GM18951 (cell line): ENCODE results near the gene IFNG.

Source experiments
- POLR2A ChIP-seq: IDR thresholded peaks from 4 replicates; pipeline ENCODE4 v1.6.1; 2011; ENCODE audit warnings: mild to moderate bottlenecking; ENCODE audit not compliant: insufficient read length, insufficient read depth; ENCODE audit errors: extremely low read depth
- in situ Hi-C: fragments of 300-500 bp; cut with MboI; formaldehyde crosslinking; loops from one replicate; pipeline ENCODE4 v1.12.0; 2022; ENCODE audit warnings: low sequenced_read_pairs, mixed read lengths, inconsistent platforms; ENCODE audit not compliant: unreplicated experiment

IFNG gene

GRCh38 chr12:68148261-68148951 is 11.1 kb downstream of the IFNG start:
- no peak for TF ChIP-seq POLR2A
- in situ Hi-C loops: no loop called here

DNA sequence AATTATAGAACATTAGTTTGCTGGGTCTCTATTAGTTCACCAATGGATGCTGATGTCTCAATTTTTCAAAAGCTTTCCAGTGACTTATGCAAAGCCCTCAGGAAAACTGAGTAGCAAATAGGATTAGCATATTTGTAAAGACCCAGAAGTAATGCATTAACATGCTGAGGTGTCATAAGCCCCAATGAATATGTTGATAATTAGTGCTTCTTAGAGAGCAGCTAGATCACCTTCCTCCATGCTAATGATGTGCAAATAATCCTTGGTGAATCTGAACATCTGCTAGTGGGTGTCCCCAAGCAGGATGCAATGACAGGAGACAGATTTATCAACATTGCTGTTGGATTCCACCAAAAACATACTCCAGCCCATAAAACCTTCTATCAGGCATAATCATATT is 19.0 kb downstream of the IFNG start:
- TF ChIP-seq POLR2A: no peak
- in situ Hi-C loops: no loop called here

DNA sequence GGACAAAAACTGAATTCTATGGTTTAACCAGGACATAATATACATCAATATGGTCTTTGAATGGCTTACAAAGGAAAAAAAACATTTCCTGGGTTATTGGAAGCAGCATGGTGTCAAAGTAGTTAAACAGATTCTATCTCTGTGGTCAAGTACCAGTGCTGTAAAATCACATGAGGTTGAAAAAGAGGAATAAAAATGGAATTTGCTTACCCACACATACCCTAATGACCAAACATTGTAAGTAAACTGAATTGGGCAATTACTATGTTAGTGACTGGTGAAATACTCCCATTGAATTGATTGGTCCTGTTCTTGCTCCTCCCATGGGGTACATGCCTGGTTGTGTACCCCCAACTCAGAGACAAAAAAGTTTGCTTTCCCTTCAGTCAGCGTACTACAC is 19.6 kb downstream of the IFNG start:
- in situ Hi-C loops: no loop called here
- TF ChIP-seq POLR2A: no peak

DNA sequence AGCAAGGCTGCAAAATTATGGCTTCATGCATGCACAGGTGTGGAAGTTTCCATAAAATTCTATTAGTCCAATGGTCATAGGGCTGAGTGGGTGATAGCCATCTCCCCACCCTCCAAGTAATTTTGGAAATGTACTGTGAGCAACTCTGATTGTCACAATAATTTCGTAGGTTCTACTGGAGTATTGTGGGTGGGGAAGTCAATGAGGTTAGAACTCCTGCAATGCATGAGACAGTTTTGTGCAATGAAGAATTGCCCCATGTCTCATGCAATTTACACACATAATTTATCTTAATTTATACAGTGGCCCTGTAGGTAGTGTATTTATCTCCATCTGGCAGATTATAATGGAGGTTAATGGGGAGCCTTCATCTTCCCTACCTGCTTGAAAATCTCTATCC is 20.5 kb downstream of the IFNG start:
- no peak for TF ChIP-seq POLR2A
- in situ Hi-C loops: no loop called here

DNA sequence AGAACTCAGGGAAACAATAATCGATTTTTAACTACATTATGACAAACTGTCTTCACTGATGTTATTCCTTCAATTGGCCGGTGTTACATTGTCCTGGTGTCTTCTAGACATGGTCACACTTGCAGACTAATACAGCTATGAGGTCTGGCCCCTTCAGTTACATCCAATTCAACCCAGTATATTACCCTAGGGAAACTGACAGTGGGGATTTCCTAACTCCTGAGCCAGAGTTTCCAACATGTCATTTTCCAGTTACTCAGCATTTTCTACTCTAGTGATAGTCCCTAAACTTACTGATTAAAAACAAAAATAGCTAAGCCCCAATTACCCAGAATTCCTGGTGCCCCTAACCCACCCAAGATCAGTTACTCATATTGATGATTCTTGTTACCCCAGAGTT is 21.1 kb downstream of the IFNG start:
- TF ChIP-seq POLR2A: no peak
- in situ Hi-C loops: no loop called here

GRCh38 chr12:68137335-68137830 is 22.2 kb downstream of the IFNG start:
- in situ Hi-C loops: no loop called here

GRCh38 chr12:68135520-68135919 is 24.0 kb downstream of the IFNG start:
- in situ Hi-C loops: no loop called here
- no peak for TF ChIP-seq POLR2A

More at GRCh38 chr12:68137335-68137830, 22.2 kb downstream of the IFNG start:
- TF ChIP-seq POLR2A: no peak

GRCh38 chr12:68131867-68132414 is 27.6 kb downstream of the IFNG start:
- in situ Hi-C loops: no loop called here
- no peak for TF ChIP-seq POLR2A

DNA sequence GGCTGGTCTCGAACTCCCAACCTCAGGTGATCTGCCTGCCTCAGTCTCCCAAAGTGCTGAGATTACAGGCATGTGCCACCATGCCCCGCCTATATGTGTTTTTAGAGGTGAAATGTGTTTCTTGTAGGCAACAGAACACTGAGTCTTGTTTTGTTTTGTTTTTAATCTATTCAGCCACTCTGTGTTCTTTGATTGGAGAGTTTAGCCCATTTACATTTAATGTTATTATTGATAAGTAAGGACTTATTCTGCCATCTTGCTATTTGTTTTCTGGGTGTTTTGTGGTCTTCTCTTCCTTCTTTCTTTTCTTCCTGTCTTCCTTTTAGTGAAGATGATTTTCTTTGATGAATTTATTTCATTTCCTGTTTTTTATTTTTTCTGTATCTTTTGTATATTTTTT is 29.6 kb downstream of the IFNG start:
- TF ChIP-seq POLR2A: no peak

DNA sequence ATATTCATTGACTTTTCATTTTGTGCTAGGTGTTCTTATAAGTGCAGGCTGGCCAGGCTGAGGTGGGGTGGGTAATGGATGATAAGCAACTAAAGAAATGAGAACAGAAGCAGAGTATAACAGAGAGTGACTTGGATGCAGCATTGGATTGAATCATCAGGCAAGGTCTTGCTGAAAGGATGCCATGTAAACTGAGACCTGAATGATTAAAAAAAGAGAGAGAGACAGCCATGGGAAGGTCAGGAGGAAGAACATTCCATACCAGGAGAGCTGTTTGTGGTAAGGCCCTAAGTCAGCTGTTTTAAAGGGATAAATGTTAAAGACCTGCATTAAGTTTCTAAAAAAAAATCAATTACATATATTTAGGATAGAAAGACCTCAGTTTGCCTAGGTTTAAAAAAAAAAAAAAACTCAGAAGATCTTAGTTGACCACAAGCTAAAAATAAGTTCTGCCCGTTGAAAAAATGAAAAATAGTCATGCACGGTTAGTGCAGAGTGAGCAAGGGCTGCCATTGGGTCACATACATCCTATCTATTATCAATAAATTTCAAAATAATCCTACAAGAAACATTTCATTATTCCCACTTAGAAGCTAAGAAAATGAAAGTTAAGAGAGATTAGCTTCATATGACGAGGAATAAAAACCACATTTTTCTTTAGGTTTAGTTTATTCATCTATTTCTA is 37.2 kb downstream of the IFNG start:
- in situ Hi-C loops: no loop called here
- no peak for TF ChIP-seq POLR2A

More for the DNA sequence above, 29.6 kb downstream of the IFNG start:
- in situ Hi-C loops: no loop called here

DNA sequence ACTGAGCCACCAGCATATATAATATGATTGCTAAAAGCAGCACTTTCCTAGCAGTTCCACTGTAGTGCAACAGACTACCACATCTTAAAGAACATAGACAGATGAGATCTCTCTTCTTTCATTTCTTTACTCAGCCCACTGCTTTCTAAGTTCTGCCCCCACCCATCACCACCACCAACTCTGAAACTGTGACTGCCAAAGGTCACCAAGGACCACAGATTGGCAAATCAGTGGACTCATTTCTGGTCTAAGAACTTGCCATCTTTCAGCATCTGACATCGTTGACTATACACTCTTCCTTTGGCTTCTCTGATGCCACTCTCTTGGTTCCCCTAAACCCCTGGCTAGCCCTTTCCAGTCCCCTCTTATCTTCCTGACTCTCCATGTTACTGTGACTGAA is 38.4 kb downstream of the IFNG start:
- in situ Hi-C loops: no loop called here
- TF ChIP-seq POLR2A: no peak

- TF ChIP-seq POLR2A: no peak
- in situ Hi-C loops: no loop called here
Measured at GRCh38 chr12:68119724-68120211, 39.8 kb downstream of the IFNG start.

DNA sequence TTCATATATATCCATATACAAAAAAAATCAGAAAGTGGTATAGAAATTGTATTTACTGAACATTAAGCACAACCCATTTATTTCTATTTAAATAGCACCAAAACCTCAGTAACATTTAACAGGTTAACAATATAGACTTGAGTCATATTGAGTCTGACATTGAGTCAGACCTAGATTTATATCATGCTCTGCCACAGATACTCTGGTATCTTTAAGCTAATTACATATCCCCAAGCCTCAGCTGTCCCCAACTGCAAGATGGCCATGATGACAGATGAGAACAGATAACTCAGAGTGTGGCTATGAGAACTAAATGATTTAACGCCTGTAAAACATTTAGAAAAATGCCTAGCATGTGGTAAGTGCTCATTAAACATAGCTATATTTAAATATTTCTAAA is 40.3 kb downstream of the IFNG start:
- in situ Hi-C loops: no loop called here
- no peak for TF ChIP-seq POLR2A
